ENCODE results near the gene FNDC5. TPM values are rescaled to one million over a fixed set of nuclear protein-coding genes. Genes with fewer than 3 reads are reported as not detected.

FNDC5 gene
- polyA plus RNA-seq, 1 of the 3 experiments (the other 2 are of a cell fraction), result 0.59 TPM

- no peaks in the 10 kb centered on the region for H3F3A ChIP-seq (replicated peaks; ENCODE audit: insufficient read depth)
- under 1% methylated on average over 19 of the region's 51 CpGs for WGBS (ENCODE audit: low lambda C conversion rate)
- H3K79me2 ChIP-seq (ENCODE audit: insufficient read depth), result peaks cover 91% of the 10 kb centered on the region
- H3K9me2 ChIP-seq, result no peaks in the 10 kb centered on the region
- H3K4me3 ChIP-seq (ENCODE audit: low read depth in 2 of 2, low read length in 1 of 2), result peak overlapping the region; percentile 78 to 98
- H3K9ac ChIP-seq, result peak overlapping the region; percentile 98
- H4K20me1 ChIP-seq (ENCODE audit: insufficient read depth), result peaks cover 21% of the 10 kb centered on the region
- H3K4me2 ChIP-seq, result peak overlapping the region; percentile 72
- no peaks in the 10 kb centered on the region for H3K27me3 ChIP-seq (ENCODE audit: insufficient read depth)
- H2AFZ ChIP-seq (ENCODE audit: low read depth), result peak overlapping the region; percentile 73
- peaks cover 9 to 10% of the 10 kb centered on the region in 2 experiments; a peak in 2 of 4 replicates for H3K4me1 ChIP-seq (ENCODE audit: control insufficient read depth in 1 of 2, insufficient read depth in 2 of 2, low read depth in 1 of 2, low read length in 1 of 2)
- ChIA-PET POLR2A (interaction anchor here (1.3 kb wide), 1 partner anchor 43 kb away, joined by 3 read pairs; no protein-coding TSS in a partner anchor), CTCF (interaction anchor here (1.1 to 2.0 kb wide), 4 partner anchors 17 to 298 kb away, joined by 3 to 9 read pairs (median 4); no protein-coding TSS in a partner anchor)
- H3K9me3 ChIP-seq, result no peaks in the 10 kb centered on the region
- H3K27ac ChIP-seq (ENCODE audit: low read depth in 2 of 2, low read length in 1 of 2), result peak overlapping the region; percentile 91 to 93
- DNase-seq, result peak; percentile 81
- H3K36me3 ChIP-seq (replicated peaks in 1 of 2; ENCODE audit: control insufficient read depth in 1 of 2, insufficient read depth in 2 of 2, low read length in 1 of 2), result peaks cover 0 to 31% of the 10 kb centered on the region in 2 experiments
- TF ChIP-seq CHD2 (IDR thresholded peaks at IDR 0.05; ENCODE audit: low read length, partially characterized antibody), result peak; percentile 66
- TF ChIP-seq FOSL2 (IDR thresholded peaks at IDR 0.05; ENCODE audit: borderline replicate concordance, low read depth), result no peak
- TF ChIP-seq, protein P1, sequence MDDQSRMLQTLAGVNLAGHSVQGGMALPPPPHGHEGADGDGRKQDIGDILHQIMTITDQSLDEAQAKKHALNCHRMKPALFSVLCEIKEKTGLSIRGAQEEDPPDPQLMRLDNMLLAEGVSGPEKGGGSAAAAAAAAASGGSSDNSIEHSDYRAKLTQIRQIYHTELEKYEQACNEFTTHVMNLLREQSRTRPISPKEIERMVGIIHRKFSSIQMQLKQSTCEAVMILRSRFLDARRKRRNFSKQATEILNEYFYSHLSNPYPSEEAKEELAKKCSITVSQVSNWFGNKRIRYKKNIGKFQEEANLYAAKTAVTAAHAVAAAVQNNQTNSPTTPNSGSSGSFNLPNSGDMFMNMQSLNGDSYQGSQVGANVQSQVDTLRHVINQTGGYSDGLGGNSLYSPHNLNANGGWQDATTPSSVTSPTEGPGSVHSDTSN (IDR thresholded peaks at IDR 0.05), result 0 out of 2 replicates have a peak, but pooled peaks have one; percentile 11
- TF ChIP-seq MXI1 (IDR thresholded peaks at IDR 0.05; ENCODE audit: low read depth, low read length), result peak; percentile 22
- TF ChIP-seq POLR2AphosphoS5 (IDR thresholded peaks at IDR 0.05; ENCODE audit: low read depth, low read length), result peak; percentile 47
- no peak for TF ChIP-seq TEAD4 (IDR thresholded peaks at IDR 0.05; ENCODE audit: borderline replicate concordance, insufficient read depth)
- peak in 1 of 2 experiments; percentile 28; a peak in 1 of 4 replicates for TF ChIP-seq EP300 (IDR thresholded peaks at IDR 0.05; ENCODE audit: borderline replicate concordance in 1 of 2, low read depth in 1 of 2, low read length in 1 of 2)
- TF ChIP-seq RFX5 (IDR thresholded peaks at IDR 0.05; ENCODE audit: low read length), result peak; percentile 19; the same call in 1 of the 2 replicates
- TF ChIP-seq TCF12 (IDR thresholded peaks at IDR 0.05), result peak; percentile 24; the same call in 1 of the 2 replicates
- TF ChIP-seq NFIC (IDR thresholded peaks at IDR 0.05; ENCODE audit: borderline replicate concordance), result no peak
- peak; percentile 42; the same call in 1 of the 2 replicates for TF ChIP-seq GABPA (IDR thresholded peaks at IDR 0.05; ENCODE audit: low read depth)
- no peak; the same call in 1 of the 2 replicates for TF ChIP-seq RXRA (IDR thresholded peaks at IDR 0.05; ENCODE audit: borderline replicate concordance, low read depth)
- TF ChIP-seq, protein P2, sequence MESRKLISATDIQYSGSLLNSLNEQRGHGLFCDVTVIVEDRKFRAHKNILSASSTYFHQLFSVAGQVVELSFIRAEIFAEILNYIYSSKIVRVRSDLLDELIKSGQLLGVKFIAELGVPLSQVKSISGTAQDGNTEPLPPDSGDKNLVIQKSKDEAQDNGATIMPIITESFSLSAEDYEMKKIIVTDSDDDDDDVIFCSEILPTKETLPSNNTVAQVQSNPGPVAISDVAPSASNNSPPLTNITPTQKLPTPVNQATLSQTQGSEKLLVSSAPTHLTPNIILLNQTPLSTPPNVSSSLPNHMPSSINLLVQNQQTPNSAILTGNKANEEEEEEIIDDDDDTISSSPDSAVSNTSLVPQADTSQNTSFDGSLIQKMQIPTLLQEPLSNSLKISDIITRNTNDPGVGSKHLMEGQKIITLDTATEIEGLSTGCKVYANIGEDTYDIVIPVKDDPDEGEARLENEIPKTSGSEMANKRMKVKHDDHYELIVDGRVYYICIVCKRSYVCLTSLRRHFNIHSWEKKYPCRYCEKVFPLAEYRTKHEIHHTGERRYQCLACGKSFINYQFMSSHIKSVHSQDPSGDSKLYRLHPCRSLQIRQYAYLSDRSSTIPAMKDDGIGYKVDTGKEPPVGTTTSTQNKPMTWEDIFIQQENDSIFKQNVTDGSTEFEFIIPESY (IDR thresholded peaks at IDR 0.05; ENCODE audit: borderline replicate concordance, low read depth), result no peak
- TF ChIP-seq YY1 (IDR thresholded peaks at IDR 0.05; ENCODE audit: low read depth), result no peak
- TF ChIP-seq, protein P3, sequence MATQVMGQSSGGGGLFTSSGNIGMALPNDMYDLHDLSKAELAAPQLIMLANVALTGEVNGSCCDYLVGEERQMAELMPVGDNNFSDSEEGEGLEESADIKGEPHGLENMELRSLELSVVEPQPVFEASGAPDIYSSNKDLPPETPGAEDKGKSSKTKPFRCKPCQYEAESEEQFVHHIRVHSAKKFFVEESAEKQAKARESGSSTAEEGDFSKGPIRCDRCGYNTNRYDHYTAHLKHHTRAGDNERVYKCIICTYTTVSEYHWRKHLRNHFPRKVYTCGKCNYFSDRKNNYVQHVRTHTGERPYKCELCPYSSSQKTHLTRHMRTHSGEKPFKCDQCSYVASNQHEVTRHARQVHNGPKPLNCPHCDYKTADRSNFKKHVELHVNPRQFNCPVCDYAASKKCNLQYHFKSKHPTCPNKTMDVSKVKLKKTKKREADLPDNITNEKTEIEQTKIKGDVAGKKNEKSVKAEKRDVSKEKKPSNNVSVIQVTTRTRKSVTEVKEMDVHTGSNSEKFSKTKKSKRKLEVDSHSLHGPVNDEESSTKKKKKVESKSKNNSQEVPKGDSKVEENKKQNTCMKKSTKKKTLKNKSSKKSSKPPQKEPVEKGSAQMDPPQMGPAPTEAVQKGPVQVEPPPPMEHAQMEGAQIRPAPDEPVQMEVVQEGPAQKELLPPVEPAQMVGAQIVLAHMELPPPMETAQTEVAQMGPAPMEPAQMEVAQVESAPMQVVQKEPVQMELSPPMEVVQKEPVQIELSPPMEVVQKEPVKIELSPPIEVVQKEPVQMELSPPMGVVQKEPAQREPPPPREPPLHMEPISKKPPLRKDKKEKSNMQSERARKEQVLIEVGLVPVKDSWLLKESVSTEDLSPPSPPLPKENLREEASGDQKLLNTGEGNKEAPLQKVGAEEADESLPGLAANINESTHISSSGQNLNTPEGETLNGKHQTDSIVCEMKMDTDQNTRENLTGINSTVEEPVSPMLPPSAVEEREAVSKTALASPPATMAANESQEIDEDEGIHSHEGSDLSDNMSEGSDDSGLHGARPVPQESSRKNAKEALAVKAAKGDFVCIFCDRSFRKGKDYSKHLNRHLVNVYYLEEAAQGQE (IDR thresholded peaks at IDR 0.05; ENCODE audit: low read depth, low read length), result no peak
- TF ChIP-seq JUND (IDR thresholded peaks at IDR 0.05), result no peak
- TF ChIP-seq SMC3 (IDR thresholded peaks at IDR 0.05; ENCODE audit: low read depth, low read length), result no peak
- TF ChIP-seq RCOR1 (IDR thresholded peaks at IDR 0.05; ENCODE audit: low read length), result no peak
- TF ChIP-seq RAD21 (IDR thresholded peaks at IDR 0.05; ENCODE audit: low read length), result no peak
- TF ChIP-seq GATA2 (CRISPR knock-in tag; IDR thresholded peaks at IDR 0.05), result no peak
- no peak for TF ChIP-seq IRF3 (IDR thresholded peaks at IDR 0.05; ENCODE audit: low read depth, low read length)
- TF ChIP-seq MAX (IDR thresholded peaks at IDR 0.05; ENCODE audit: low read depth), result peak; percentile 40
- TF ChIP-seq FOXM1 (IDR thresholded peaks at IDR 0.05; ENCODE audit: low read depth), result no peak
- TF ChIP-seq MEF2A (IDR thresholded peaks at IDR 0.05; ENCODE audit: borderline replicate concordance, low read depth), result no peak
- TF ChIP-seq FOXJ3 (CRISPR knock-in tag; IDR thresholded peaks at IDR 0.05), result no peak
These were observed 52.6 kb downstream of the FNDC5 start for GRCh38 chr1:32817815-32818786.

Measured in SK-N-SH (cell line).